Fibroblast of lung (primary cell): ENCODE data around the gene MICU1.
"Not testable (repeated sequence)": the region's sequence is repeated elsewhere in the genome, so short reads cannot be mapped to it uniquely, and the experiment has no call there.

Experiments used
- EZH2 ChIP-seq: IDR thresholded peaks from 2 replicates; pipeline ENCODE4 v1.5.1; 2012; ENCODE audit warnings: low read length, control low read depth, mild to moderate bottlenecking; ENCODE audit errors: missing control alignments
- TF ChIP-seq, protein P1 (sequence below), 2 donors: IDR thresholded peaks in 1 of 2; conservative IDR thresholded peaks in 1 of 2; 1 replicate in 1 of 2; 2 replicates in 1 of 2; pipeline ENCODE4 v1.5.1; 2011 to 2012; ENCODE audit warnings: low read length in 2 of 2, control low read depth in 1 of 2, inconsistent platforms in 1 of 2, low read depth in 1 of 2, mild to moderate bottlenecking in 1 of 2

GRCh38 chr10:72395581-72395980, 230.3 kb downstream of the MICU1 start:
- TF ChIP-seq, protein P1, sequence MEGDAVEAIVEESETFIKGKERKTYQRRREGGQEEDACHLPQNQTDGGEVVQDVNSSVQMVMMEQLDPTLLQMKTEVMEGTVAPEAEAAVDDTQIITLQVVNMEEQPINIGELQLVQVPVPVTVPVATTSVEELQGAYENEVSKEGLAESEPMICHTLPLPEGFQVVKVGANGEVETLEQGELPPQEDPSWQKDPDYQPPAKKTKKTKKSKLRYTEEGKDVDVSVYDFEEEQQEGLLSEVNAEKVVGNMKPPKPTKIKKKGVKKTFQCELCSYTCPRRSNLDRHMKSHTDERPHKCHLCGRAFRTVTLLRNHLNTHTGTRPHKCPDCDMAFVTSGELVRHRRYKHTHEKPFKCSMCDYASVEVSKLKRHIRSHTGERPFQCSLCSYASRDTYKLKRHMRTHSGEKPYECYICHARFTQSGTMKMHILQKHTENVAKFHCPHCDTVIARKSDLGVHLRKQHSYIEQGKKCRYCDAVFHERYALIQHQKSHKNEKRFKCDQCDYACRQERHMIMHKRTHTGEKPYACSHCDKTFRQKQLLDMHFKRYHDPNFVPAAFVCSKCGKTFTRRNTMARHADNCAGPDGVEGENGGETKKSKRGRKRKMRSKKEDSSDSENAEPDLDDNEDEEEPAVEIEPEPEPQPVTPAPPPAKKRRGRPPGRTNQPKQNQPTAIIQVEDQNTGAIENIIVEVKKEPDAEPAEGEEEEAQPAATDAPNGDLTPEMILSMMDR (conservative IDR thresholded peaks at IDR 0.05 in 1 of 2, IDR thresholded peaks at IDR 0.05 in 1 of 2; ENCODE audit: low read depth in 1 of 2, low read length in 2 of 2), result not testable (repeated sequence)
- not testable (repeated sequence) for TF ChIP-seq EZH2
